Inferior parietal cortex (tissue), 1 donor: Measurements from ENCODE around the gene PELO.

ENCODE experiments used
- DNase-seq: peaks from one replicate; pipeline ENCODE4 v3.0.0-alpha.2; 2016; ENCODE audit errors: extremely low spot score

Gene PELO

DNA sequence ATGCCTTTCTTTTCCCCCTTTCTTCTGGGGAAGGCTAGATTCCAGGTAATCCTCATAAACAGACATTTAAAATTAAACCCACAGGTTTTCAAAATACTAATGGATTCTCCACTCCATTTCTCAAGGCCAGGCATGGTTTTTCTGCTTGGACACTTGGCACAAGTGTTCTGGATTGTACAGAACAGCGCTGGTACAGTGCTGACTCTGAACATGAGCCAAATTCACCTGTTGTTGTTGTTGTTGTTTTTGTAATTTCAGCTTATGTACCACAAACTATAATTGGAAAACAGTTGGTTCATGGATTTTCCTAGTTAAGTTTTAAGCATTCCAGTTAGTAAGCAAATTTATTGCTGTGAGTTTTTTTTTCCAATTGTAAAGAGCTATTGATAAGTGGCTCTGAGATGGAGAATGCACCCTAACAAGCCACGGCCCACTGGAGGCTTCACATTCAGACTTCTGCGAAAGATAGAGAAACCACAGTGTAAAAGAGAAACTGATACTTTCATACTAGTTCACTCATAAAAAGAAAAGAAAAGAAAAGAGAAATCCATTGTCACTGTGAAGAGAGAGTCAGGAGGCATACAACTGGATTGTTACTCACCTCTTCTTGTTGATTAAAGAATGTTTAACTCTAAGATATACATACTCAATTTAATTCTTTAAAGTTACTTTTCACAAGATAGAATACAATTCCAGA, 16.2 kb upstream of the PELO start:
- no peak for DNase-seq

DNA sequence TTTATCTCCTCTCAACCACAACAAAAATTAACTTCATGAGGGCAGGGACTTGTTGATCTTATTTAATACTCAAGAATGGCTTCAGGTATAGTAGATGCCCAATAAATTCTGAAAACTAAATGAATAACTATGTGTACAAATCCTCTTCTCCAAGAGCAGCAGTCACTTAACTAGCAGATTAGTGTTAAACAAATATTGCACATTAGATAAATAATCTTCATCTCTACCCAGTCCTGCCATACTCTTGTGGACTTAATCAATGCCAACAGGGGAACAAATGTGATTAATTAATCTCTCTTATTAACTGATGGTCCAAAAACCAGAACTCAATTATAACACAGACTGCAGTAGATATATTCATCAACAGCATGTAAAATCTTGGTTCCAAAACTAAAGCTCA, 15.0 kb upstream of the PELO start:
- no peak for DNase-seq

DNA sequence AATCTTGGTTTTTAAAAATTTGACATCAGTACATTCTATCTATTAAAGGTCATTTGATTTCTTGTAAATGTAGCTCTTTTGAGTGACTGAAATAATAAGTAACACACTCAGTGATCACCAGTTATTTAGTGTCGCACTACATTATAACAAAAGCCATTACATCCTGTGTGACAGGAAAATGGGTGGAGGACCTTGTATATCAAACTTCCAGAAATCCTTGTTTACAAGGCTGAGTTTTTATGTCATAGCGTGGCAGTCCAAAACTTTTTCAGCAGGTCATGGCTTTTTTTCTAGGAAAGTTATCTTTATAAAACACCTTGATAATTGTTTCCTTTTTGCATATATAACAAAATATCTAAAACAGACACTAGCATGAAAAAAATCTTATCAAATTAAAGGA, 14.4 kb upstream of the PELO start:
- no peak for DNase-seq

DNA sequence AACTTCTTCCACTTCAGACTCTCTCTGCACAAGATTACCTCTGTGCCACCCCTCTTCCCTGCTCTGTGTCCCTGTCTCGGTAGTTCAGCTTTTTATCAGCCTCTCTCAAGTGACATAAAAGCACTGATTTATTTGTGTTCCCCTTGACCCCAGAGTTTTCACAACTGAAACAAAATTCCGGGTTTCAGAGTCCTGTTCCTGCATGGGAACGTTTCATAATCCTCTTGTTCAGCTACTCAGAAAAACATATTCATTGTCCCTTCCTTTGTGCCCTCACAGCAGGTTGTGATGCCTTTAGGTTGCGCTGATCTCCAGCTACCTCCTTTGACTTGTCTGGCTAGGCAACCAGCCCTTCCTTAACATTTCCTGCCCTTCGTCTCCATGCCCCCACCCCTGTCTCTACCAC, 13.7 kb upstream of the PELO start:
- DNase-seq, result no peak

DNA sequence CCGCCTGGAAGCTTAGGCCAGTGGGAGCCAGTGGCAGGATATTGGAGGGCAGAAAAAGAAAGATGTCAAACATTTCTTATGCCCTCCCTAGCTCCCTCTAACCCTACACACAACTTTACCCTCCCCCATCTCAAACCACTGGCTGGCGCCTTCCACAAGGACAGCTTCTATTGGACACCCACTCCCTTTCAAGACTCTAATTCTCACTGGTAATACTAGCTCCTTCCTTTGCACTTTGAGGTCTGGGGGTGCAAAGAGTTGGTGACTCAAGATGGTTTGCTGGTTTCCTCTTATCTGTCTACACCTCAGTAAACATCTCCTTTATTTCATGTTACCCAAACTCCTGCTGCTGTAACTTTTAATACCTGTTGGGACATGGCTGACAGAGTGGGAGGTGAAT, 11.6 kb upstream of the PELO start:
- no peak for DNase-seq

DNA sequence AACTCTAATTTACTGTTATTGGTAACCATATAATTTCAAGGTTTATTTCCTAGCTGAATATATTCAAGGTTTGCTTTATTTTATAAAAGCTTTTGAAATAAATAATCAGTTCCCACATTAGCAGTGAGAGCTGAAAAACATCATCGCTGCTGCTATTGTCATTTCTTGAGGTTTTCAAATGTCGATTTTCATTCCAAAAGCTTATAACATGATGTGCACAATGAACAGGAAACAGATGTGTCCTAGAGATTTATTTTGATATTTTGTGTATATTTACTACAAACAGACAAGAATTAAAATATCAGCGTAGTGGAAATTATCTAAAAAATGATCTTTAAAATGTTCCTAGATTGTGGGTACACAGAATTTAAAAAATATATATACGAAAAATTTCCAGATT, 10.5 kb upstream of the PELO start:
- no peak for DNase-seq

DNA sequence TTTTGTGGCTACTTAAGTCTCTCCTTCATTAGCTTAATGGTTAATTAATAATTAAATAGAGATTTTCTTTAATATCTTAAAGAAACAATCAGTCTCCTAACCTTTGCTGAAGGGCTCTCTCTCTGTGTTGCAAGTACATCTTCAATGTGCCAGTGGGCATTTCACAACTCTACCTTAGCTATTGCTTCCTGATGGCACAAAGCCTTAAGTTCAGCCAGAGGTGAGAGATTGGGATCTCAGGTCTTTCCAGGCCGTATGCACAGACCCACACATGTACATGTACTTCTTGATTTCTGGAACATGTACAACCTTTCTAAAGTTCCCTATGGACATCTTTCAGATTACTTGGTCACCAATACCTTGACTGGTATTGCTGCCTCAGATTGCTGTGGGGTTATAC, 8.9 kb upstream of the PELO start:
- no peak for DNase-seq

DNA sequence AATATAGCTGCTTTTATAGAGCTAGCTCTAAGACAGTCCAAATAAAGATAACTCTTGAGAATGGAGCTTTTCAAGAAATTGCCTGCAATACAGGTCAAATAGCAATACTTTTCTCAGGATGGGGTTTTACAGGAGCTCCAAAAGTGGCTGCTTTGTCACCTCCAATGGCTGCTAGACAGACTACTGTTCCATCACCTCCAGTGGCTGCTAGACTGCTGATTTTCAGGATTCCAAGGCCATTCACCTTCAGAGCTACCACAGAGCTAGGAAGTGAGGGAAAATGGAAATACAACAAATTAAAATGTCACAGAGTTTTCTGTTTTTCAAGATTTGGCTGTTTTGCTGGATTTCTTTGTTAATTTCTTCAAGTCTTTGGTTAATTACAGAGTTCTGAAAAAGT, 8.5 kb upstream of the PELO start:
- DNase-seq, result no peak

DNA sequence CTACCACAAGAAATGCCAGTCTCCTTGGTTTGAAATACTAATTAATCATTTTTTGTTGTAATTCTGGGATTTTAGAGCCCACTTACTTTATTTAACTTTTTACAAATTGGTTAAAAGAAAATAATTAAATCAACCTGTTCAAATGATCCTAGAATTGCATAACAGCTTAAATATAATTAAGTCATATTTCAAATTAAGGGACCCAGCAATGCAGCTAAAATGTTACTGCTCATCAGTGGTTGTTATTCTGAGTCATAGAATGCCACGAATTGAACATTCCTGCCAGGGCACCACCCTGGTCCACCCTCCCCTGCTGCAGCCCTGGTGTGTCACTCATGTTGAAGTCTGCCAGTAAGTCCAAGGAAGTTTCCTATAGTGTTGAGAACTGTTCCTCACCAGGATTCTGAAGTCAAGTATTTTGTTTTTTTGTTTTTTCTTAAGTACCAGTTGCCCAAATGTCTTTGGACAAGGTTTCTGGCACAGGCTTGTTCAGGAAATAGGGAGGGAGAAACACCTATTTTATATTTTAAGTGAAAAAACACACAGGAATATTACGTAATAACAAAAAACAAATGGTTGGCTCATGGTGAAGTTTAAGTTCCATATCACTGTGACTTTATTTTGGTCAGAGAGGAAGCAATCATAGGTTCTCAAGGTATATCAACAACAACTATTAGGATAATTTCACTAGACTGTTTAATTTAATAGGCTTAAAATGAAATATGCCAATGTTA, 4.3 kb upstream of the PELO start:
- DNase-seq, result no peak

DNA sequence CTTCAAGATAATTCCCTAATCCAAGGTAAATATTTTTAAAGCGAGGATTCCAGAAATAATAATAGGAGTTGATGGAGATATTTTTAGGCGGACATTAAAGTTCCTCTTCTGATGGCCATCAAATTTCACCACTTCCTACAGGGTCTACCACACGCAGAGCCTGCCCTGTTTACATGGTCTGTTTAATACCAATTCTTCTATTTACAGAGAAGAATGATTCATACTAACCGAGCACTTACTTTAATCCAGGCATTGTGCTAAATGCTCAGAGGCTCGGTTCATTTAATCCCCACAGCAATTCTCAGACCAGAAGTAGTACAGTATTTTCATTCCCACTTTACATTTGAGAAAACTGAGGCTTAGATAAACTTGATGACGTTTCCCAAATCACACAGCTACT, 3.0 kb upstream of the PELO start:
- DNase-seq, result no peak

DNA sequence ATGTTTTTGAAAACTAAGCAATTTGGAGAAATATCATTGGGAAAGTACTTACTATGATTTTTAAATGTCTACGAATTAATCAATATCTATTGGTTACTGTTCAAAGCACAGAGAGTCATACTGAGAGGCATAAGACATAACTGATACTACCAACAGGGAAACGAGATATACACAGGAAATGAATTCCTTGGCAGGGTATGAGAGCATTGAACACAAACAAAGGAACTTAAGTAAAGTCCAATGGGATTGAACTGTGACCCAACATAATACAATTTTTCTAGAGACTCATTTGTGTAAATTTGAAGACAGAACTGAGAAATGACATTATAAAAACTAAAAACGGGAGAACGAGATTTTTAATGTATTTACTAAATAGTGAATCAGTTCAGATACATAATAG, 1.3 kb upstream of the PELO start:
- DNase-seq, result no peak

DNA sequence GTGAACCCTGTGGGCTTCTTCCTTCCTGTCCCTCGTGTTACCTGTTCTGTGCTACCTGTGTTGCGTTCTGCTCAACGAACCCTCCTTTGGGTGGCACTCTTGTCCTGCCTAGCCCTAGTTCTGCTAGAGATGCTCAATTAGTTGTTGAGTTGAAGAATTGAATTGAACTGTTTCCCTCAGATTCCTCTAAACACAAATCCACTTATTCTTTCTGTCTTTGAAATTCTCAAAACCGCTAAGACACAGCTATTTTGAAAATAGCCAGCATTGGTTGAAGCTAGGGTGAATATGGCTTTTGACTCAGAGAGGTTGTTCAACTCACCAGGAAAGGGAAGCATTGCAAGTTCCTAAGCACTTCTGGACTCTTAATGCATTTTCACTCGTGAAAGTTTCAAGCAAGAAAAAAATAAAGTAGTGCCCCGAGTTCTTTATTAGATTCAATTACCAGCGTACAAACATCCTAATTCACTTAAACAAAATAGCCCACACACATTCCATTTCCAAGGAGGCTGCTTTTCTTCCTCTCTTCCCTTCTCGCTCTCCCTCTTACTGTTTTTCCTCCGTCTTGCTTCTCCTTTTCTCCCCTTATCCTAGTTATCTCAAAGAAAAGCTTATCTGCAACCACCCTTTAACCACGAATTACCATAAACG, 642 bp upstream of the PELO start:
- no peak for DNase-seq

DNA sequence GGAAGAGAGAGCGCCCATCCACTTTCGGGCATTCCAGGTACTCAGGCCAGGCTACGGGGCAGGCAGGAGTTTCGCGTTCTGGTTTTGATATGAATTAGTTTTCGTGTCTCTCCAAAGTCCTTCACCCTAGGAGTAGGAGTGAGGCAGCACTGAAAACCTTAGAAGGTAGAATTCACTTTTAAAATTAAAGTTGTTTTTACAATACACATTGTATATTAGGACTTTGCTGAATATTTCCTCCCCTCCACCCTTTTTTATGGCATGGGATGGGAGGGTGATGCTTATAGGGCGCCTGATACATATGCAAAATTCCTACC, 747 bp downstream of the PELO start:
- DNase-seq, result no peak

DNA sequence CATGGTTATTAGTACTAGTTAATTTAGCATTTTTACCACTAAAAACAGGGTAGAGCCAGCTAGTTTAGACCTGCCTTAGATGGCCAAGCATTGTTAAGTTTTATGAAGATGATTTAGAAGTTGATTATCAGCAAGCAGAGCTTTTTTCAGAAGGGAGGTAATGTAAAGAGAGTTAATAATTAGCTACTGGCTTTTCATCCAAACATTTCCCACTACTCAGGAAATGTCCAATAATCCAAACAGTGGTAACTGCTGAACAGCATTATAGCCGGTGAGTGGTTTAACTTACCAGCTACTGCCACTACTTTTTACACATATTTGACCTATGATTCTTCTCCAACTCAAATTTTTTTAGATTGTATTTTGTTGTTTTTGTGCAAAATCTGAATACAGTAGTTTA, 1.7 kb downstream of the PELO start:
- no peak for DNase-seq

DNA sequence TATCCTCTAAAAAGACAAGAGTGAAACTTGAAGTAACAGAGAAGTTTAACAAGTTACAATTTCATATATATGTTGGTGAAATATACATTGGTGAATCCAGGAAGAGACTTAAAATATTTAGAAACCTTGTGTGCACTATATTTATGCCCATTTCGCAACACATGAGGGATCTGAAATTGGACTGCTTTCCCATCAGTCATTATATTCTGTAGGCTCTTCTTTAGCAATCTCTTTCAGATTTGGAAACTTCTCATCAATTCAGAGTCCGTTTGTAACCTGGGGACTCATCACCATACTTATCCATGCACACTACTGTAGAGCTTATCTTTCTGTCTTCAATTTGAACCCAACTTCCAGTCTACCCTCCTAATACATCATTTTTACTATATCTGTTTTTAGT, 2.1 kb downstream of the PELO start:
- no peak for DNase-seq

DNA sequence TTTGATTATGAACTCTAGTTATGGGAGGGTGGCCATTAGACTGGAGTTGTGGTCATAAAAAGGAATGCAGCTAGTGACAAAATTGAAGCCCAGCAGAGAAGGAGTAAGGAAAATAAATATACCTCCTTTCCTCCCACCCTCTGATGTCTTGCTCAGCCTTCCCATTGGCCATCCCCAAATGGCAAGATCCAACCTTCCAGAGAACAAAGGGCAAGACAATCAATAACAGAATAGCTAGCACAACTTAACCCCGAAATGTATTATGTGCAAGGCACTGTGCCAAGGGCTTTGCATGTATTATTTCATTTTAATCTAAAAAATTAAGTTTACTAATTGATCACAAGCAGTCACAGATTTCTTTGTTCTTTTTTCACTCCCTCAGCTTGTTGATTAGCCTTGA, 3.6 kb downstream of the PELO start:
- DNase-seq, result no peak

DNA sequence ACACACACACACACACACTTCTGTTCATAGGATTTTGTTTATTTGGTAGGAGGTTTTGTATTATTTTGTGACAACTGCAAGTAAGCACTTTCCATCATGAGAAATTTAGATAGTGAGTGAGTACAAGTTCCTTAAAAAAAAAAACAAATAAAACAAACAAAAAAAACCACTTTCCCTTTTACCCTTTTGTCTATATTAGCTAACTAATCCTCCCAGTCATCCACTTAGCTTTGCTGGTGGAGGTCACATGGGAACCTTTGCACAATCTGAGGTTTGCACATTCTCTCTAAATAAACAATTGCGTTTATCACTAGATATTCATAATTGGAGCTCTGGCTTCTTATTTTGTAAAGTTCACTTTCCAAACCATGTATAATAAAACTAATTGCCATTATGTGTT, 6.8 kb downstream of the PELO start:
- no peak for DNase-seq

DNA sequence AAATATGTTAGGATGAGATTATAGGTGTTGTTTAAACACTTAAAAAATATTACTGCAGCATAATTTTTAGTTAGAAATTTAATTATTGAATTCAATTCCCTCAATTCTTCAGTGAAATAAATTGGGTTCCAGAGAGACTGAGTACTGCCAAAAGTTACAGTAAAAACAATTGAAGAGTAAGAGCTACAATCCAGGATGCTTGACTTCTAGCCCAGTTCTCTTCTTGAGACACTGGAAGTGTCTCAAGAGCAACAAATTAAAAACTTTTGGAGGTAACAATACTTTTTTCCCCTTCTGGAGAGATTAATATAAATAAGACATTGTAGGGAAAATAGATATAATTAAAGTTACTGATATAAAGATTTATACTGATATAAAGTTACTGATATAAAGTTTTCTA, 8.3 kb downstream of the PELO start:
- no peak for DNase-seq

DNA sequence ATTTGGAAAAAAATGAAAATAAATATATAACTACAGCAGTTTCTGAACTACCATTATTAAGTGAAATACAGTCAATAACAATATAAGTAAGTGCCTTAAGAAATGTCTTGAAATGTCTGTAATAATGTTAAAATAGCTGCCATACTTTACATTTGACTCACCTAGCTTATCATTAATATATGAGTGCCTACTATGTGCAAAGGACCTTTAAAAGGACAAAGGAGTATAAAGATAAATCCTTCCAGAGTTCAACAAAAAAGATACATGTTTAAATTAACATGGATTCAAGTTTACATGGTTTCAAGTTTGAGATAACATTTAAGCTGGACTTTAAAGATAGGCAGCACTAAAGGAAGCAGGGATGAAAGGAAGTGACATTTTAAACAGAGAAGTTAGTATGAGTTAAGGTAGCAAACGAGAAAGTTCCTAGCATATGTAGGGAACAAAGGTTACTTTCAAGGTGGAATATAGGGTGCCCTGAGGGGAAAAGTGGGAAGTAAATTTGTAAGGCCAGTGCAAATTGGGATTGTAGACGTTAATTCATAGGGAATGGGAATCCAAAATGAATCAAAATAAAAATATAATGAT, 8.9 kb downstream of the PELO start:
- DNase-seq, result no peak

DNA sequence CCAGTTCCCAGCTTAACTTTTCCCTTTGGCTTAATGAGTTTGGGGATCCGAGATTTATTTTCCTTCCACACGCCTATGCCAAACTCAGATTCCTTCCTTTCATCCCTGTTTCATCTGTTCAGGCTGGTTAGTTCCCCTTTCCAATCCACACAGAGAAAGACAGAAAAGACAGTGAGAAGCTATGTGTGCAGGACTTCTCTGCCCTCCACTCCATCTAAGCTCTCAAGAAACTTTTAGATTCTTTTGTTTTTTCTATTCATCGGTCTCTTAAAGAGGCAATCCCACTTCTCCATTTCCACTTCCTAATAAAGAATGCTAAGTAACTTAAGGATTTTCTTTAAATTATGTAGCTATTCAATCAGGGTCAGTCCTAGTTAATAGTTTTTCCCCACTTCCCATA, 11.2 kb downstream of the PELO start:
- DNase-seq, result no peak

DNA sequence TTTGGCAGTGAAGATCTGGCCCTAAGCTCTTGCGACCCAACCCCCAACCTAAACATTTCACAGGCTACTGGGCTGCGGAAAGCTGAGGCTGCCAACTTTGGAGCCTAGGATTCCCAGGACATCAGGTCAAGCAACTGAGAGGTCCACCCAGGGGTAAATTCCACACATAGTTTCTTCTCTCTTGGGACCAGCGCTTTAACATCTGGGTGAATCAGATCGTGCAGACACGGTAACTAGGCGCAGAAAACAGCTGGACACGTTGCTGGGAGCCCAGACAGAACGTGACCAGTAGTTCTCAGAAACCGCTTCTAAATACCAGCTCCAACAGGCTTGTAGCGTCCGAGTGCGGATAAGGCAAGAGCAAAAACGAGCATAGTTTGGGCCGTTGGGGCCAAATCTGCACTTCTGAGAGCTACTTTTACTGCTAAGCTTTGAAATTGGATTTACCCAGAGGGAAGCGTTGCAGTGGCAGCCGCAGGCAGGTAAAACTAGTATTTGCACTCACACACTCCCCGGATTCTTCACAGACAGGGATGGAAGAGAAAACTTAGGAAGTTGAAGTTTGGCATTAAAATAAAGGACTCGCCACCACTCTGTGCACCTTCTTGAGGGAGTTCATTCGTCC, 11.8 kb downstream of the PELO start:
- no peak for DNase-seq

DNA sequence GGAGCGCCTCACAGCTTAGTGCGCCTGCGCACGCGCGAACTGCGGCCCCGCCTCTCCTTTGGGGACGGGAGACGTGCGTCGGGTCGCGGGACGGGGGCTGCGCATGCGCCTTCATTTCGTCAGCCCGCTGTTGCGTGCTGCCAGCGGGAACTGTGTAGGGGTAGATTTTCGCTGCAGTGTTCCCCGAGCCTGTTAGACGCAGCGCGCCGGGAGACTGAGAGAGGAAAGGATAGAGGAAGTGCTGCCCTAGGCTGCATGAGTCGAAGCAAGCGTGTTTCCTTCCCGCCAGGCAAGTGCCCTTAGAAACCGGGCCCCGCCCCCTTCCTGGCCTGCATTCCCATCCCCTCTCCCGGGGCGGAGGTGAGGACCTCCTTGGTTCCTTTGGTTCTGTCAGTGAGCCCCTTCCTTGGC, 12.3 kb downstream of the PELO start:
- DNase-seq, result peak; percentile 96
